Activated CD4-positive, alpha-beta memory T cell treated with anti-CD3 and anti-CD28 coated beads, Interleukin-2, amount 10 ng/mL, durations not matched to agents 7 days and 5 days (primary cell): Measurements from ENCODE around the gene PRKAG2. TPM values are rescaled to one million over a fixed set of nuclear protein-coding genes. Genes with fewer than 3 reads are reported as not detected.
A peak's percentile ranks its signal among the peaks of the same experiment; 100 is the strongest.
"Not testable (repeated sequence)": the region's sequence is repeated elsewhere in the genome, so short reads cannot be mapped to it uniquely, and the experiment has no call there.

Experiments used
- CTCF ChIA-PET: fragments of 350-600 bp; sonication (Branson Sonifier 250); formaldehyde crosslinking; loops from one replicate; lab custom pipeline; 2021; ENCODE audit warnings: antibody characterized with exemption, inconsistent platforms; lab: Charles Lee
- POLR2A ChIA-PET: fragments of 350-600 bp; sonication (Branson Sonifier 250); formaldehyde crosslinking; loops from one replicate; lab custom pipeline; 2021; ENCODE audit warnings: antibody characterized with exemption; lab: Charles Lee
- DNase-seq: peaks from one replicate; pipeline ENCODE4 v3.0.0-alpha.2; 2020
- H3K27ac Mint-ChIP-seq: one replicate; pipeline ENCODE4 v1.8.0; 2021; ENCODE audit warnings: mild to moderate bottlenecking, mixed read lengths
- H3K27me3 Mint-ChIP-seq: one replicate; pipeline ENCODE4 v1.8.0; 2021; ENCODE audit warnings: mixed read lengths
- H3K36me3 Mint-ChIP-seq: one replicate; pipeline ENCODE4 v1.8.0; 2021; ENCODE audit warnings: low read depth, mixed read lengths
- H3K4me1 Mint-ChIP-seq: one replicate; pipeline ENCODE4 v1.8.0; 2021; ENCODE audit warnings: mixed read lengths
- H3K4me3 Mint-ChIP-seq: one replicate; pipeline ENCODE4 v1.8.0; 2021; ENCODE audit warnings: mild to moderate bottlenecking, mixed read lengths
- H3K9me3 Mint-ChIP-seq: one replicate; pipeline ENCODE4 v1.8.0; 2021; ENCODE audit warnings: mixed read lengths
- total RNA-seq, 2 experiments: library from RNA; stranded (reverse); gene quantifications; one replicate each; pipeline ENCODE4 v1.2.3, GENCODE V29; 2021

Gene PRKAG2
- total RNA-seq, 2 experiments from 2014 or later, result 25.4 to 33.7 TPM

DNA sequence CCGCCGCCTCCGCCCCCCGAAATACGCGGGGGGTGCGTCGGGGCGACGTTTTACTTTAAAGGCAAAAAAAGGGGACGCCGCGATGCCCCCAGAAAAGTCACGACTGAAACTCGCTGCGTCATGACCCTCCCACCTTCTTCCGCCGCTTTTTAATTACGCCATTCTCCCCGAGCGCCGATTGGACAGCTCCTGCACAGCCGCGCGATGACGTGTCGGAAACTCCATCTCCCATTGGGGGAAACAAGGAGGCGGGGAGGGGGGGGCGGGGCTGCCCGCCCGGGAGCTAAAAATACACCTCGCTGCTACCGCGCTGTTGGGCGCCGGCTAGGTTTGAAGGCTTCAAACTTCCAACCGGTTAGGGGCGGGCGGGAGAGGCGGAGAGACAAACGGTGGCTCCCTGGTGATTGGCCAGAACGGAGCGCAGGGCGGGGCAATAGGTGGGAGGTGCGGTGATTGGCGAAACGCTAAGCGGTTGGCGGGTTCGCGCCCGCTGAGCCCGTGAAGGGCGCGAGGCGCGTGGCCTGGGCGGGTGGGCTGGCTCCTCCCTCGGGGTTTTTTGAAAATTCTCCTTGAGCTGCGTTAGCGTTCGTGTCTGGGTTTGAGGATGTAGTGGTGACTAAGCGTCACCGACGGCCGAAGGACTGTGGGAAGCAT lies 357.0 kb downstream of the PRKAG2 start, which contains the start of gene RHEB:
Gene RHEB, minus strand, starts transcription at position 131 of the 654 bp plus-strand sequence. CDS start 384 bp downstream, outside the sequence.
- peaks cover 26% of the 10 kb centered on the region for H3K36me3 Mint-ChIP-seq
- ChIA-PET POLR2A (interaction anchor here (0.6 to 3.8 kb wide), 18 partner anchors 9 to 250 kb away, joined by 3 to 43 read pairs (median 4); partner anchors contain the start of genes NUB1 and WDR86), CTCF (interaction anchor here (0.6 to 1.4 kb wide), 3 partner anchors 72 to 168 kb away, joined by 3 to 11 read pairs (median 3); no protein-coding TSS in a partner anchor)
- H3K4me3 Mint-ChIP-seq, result peak within 1 kb of the TSS; percentile 92
- peak; percentile 99 for DNase-seq
- peak within 1 kb of the TSS; percentile 100 for H3K27ac Mint-ChIP-seq
- peaks cover 4% of the 10 kb centered on the region for H3K27me3 Mint-ChIP-seq
- peaks cover 42% of the 10 kb centered on the region for H3K4me1 Mint-ChIP-seq
- no peaks in the 10 kb centered on the region for H3K9me3 Mint-ChIP-seq

DNA sequence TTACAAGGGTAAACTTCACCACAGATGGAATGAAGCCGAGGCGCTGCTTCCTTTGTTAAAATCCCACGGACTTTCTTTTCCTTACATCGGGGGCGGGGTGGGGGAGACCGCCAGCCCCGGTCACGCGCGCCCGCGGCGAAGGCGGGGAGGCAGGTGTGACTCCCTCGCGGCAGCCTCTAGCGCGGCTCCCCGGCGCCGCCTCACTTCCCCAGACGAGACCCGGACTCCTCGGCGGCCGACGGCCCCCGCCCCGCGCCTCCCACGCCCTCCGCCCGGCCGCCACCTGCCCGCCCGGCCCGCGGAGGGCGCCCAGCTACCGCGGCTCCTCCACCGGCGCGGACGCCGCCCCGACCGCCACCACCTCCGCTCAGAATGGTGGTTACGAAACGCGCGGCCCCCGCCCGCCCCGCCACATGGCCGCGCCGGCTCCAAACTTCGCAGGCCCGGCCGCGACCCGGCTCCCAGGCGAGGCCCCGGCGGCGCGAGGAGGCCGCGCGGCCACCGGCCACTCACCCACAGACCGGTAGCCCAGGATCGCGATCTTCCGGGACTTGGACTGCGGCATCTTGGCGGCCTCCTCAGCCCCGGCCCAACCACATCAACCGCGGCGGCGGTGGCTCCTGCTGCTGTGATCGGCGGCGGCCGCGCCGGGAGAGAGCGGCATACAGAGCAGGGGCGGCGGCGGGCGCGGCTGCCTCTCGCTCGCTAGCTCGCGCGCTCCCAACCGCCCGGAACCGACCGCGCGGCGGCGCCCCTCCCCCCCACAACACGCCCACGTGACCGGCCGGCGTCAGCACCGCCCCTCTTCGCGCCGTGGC lies 357.8 kb downstream of the PRKAG2 start:
- Mint-ChIP-seq H3K4me3 (peak overlapping the region; percentile 92), H3K36me3 (peaks cover 30% of the 10 kb centered on the region), H3K27ac (peak overlapping the region; percentile 100), H3K4me1 (peaks cover 48% of the 10 kb centered on the region)
- DNase-seq, result peak; percentile 70
- not testable (repeated sequence) for H3K27me3 Mint-ChIP-seq, H3K9me3 Mint-ChIP-seq
- CTCF ChIA-PET, result interaction anchor here (0.6 to 2.6 kb wide), 4 partner anchors 71 to 168 kb away, joined by 3 to 11 read pairs (median 5); no protein-coding TSS in a partner anchor
- POLR2A ChIA-PET, result interaction anchor here (0.9 to 3.8 kb wide), 12 partner anchors 9 to 179 kb away, joined by 3 to 43 read pairs (median 7); partner anchors contain the start of gene WDR86

DNA sequence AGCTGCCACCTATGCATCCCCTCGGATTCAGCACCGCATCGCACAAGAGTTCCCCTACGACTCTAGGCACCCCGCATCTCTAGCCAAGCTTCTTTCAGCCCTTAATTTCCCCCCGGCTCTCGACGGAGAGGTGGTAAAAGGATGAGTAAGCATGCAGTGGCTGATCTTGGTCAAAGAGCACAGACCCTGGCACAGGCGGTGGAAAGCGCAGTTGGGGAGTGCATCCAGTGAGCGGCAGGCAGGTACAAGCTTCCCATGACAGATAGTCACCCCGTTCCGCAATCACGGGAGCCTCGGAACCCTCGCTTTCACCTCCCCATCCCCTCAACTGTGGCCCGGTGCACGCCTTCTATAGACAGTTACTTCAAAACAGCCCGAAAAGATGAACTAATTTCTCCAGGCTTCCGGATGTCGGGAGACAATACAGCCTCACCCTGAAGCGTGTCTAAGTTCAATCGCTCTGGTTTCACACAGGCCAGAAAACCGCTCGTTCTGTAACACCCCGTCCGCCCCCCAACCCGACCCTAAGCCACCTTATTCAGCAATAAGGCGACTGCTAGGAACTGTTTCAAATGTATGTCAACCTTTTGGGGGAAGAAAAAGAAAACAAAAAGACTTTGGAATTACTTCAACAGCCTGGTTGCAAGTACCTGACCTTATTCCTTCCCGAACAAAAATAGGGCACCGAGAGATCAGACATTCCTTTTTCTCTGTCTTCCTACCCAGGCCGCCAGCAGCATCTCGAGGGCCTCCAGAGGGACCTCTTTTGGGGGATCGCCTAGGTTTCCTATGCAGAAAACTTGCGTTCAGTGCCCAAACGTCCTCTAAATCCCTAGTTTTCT lies 358.6 kb downstream of the PRKAG2 start:
- peak; percentile 61 for DNase-seq
- Mint-ChIP-seq H3K4me3 (peak overlapping the region; percentile 92), H3K4me1 (peaks cover 55% of the 10 kb centered on the region), H3K27ac (peak overlapping the region; percentile 86), H3K9me3 (peaks cover 1% of the 10 kb centered on the region), H3K36me3 (peaks cover 38% of the 10 kb centered on the region), H3K27me3 (peaks cover 4% of the 10 kb centered on the region)
- ChIA-PET CTCF (interaction anchor here (0.9 to 2.6 kb wide), 2 partner anchors 115 to 168 kb away, joined by 4 to 7 read pairs; no protein-coding TSS in a partner anchor), POLR2A (interaction anchor here (0.8 to 3.8 kb wide), 14 partner anchors 8 to 359 kb away, joined by 3 to 43 read pairs (median 6); partner anchors contain the start of gene PRKAG2)

DNA sequence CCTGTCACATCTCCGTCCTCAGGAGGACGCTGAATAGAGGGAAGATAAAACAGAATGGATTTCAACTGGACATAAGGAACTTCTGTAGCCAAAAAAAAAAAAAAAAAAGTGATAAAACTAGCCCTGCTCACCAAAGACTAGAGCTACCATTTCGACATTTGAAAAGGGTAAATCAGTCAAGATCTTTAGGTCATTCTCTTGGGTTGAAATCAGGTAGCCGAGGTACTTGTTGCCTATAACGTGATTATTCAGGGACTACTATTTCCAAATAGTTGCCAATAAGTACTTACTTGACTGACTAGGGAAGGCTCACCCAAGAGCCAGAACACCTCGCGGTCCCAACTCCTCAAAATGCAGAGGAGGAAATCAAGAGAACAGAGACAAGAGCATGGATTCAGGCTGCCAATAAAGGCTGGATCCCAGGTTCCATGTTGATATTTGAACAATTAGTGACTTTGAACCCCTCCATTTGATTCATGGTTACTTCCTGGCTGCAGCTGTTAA lies 359.3 kb downstream of the PRKAG2 start:
- Mint-ChIP-seq H3K27me3 (peaks cover under 1% of the 10 kb centered on the region), H3K27ac (peak overlapping the region; percentile 86), H3K9me3 (peaks cover 5% of the 10 kb centered on the region), H3K4me1 (peaks cover 61% of the 10 kb centered on the region), H3K4me3 (peak overlapping the region; percentile 92), H3K36me3 (peaks cover 42% of the 10 kb centered on the region)
- DNase-seq, result no peak
- POLR2A ChIA-PET, result interaction anchor here (0.8 to 3.8 kb wide), 9 partner anchors 8 to 360 kb away, joined by 3 to 43 read pairs (median 5); partner anchors contain the start of gene PRKAG2
- CTCF ChIA-PET, result interaction anchor here (0.9 to 2.6 kb wide), 2 partner anchors 116 to 167 kb away, joined by 4 to 7 read pairs; no protein-coding TSS in a partner anchor

DNA sequence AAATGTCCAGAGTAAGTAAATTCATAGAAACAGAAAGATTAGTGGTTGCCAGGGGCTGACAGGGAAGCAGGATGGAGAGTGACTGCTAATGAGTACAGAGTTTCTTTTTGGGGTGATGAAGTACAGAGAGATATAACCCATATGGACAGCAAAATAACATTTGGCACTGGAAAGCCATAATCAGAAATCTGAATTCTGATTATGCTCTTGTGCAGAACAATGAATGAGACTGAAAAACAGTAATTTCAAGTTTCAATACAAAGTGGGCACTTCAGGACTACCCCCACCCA lies 361.7 kb downstream of the PRKAG2 start:
- Mint-ChIP-seq H3K36me3 (peaks cover 48% of the 10 kb centered on the region), H3K4me1 (peaks cover 71% of the 10 kb centered on the region), H3K4me3 (no peak overlapping the region), H3K9me3 (peaks cover 5% of the 10 kb centered on the region), H3K27me3 (no peaks in the 10 kb centered on the region), H3K27ac (peak overlapping the region; percentile 9)
- DNase-seq, result no peak
- POLR2A ChIA-PET, result no interaction called here
- CTCF ChIA-PET, result interaction anchor here (1.0 to 1.2 kb wide), 2 partner anchors 18 to 106 kb away, joined by 3 read pairs; no protein-coding TSS in a partner anchor

DNA sequence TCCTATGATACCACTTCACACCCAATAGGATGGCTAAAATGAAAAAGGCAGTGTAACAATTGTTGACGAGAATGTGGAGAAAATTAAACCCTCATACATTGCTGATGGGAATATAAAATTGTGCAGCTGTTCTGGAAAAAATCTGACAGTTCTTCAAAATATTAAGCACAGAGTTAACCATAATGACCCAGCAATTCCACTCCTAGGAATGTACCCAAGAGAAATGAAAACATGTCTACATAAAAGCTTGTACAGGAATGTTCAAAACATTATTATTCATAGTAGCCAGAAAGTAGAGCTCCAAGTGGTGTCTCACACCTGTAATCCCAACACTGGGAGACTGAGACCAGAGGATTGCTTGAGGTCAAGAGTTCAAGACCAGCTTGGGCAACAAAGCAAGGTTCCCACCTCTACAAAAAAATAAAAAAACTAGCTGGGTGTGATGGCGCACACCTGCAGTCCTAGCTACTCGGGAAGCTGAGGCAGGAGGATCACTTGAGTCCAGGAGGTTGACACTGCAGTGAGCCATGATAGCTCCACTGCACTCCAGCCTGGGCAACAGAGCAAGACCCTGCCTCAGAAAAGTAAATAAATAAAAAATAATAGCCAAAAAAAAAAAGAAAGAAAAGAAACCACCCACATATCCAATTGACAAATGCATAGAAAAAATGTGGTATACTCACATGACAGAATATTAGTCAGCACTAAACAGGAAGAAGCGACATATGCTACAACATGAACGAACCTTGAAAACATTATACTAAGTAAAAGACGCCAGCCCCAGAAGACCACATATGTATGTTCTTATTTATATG lies 362.2 kb downstream of the PRKAG2 start:
- H3K4me3 Mint-ChIP-seq, result no peak overlapping the region
- DNase-seq, result no peak
- CTCF ChIA-PET, result no interaction called here
- peak overlapping the region; percentile 9 for H3K27ac Mint-ChIP-seq
- peaks cover 5% of the 10 kb centered on the region for H3K9me3 Mint-ChIP-seq
- H3K27me3 Mint-ChIP-seq, result no peaks in the 10 kb centered on the region
- peaks cover 73% of the 10 kb centered on the region for H3K4me1 Mint-ChIP-seq
- peaks cover 52% of the 10 kb centered on the region for H3K36me3 Mint-ChIP-seq
- POLR2A ChIA-PET, result no interaction called here

DNA sequence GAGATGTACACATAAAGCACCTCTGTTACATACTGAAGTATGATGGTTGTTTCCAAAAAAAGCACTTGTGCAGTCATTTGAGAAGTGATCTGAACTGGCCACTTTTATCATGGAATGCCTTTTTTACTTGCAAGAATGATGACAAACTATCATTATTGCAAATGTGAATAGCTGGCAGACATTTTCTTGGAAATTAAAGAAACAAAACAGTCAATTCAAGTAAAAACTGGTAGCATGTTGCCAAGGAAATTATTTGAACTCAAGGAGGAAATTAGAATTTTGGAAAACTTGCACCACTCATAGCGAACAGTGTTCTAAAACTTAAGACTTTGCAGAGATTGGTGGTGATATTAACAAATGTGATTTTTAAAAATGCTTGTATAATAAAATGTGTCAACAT lies 363.8 kb downstream of the PRKAG2 start:
- ChIA-PET POLR2A (no interaction called here), CTCF (no interaction called here)
- no peak overlapping the region for H3K4me3 Mint-ChIP-seq
- H3K27ac Mint-ChIP-seq, result no peak overlapping the region
- H3K36me3 Mint-ChIP-seq, result peaks cover 47% of the 10 kb centered on the region
- peaks cover 5% of the 10 kb centered on the region for H3K9me3 Mint-ChIP-seq
- peaks cover 75% of the 10 kb centered on the region for H3K4me1 Mint-ChIP-seq
- no peak for DNase-seq
- H3K27me3 Mint-ChIP-seq, result no peaks in the 10 kb centered on the region

DNA sequence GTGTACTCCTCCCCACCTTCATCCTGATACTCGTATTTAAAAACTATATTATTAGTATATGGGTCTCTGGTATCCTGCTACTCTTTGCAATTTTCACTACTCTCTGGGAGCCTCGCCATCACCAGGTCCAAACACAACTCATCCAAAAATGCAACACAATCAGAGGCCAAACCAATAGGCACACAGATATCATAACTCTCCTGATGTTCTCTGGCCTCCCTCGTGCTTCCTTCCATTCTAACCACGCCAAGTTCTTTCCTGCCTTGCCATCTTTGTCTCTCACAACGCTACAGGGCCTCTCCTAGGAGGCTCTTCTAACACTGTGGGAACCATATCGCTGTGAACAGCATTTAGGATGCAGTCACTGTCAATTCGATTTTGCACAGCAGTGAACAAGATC lies 364.6 kb downstream of the PRKAG2 start:
- DNase-seq, result no peak
- Mint-ChIP-seq H3K36me3 (peaks cover 40% of the 10 kb centered on the region), H3K9me3 (peaks cover 5% of the 10 kb centered on the region), H3K4me3 (no peak overlapping the region), H3K27me3 (no peaks in the 10 kb centered on the region), H3K4me1 (peaks cover 71% of the 10 kb centered on the region), H3K27ac (no peak overlapping the region)
- ChIA-PET POLR2A (no interaction called here), CTCF (no interaction called here)

DNA sequence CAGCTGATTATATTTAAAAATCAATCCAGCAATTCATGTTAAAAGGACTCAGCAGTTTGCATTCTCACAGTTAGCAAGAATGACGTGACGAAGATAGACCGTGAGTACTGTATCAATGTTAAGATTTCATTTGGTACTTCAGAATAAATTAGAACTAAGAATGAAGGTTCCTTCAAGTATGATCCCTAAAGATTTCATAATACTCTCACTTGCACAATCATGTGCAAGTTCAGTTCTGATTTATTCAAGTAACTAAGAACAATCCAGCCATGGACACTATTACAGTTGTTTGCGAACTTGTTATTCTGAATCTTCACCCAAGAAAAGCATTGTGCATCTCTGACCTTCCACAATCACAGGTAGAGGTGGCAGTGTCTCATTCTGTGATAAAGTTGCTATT lies 365.0 kb downstream of the PRKAG2 start:
- Mint-ChIP-seq H3K9me3 (peaks cover 5% of the 10 kb centered on the region), H3K4me1 (peaks cover 70% of the 10 kb centered on the region), H3K4me3 (no peak overlapping the region), H3K36me3 (peaks cover 37% of the 10 kb centered on the region), H3K27me3 (no peaks in the 10 kb centered on the region), H3K27ac (no peak overlapping the region)
- ChIA-PET CTCF (no interaction called here), POLR2A (interaction anchor here (2.6 kb wide), 1 partner anchor 8 kb away, joined by 13 read pairs; the partner anchor contains the start of gene RHEB)
- DNase-seq, result no peak

DNA sequence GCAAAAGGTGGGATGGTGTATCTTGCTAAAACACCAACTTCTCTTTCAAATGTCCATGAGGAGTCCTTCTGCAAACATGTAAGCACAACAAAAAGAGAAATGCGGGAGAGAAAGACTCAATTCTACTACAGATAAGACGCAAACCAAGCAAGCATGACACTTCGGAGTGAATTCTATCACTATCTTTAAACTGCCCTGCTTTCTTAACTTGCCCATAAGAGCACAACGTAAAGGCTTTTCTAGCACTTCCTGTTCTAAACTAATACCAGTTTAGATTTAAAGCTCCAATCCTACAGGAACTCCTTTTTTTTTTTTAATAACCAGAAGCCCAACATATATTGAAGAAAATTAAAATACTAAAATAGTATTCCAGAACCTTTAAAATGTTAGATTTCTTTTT lies 365.6 kb downstream of the PRKAG2 start:
- H3K36me3 Mint-ChIP-seq, result peaks cover 35% of the 10 kb centered on the region
- H3K4me3 Mint-ChIP-seq, result no peak overlapping the region
- ChIA-PET CTCF (no interaction called here), POLR2A (interaction anchor here (0.7 to 2.6 kb wide), 2 partner anchors 9 to 17 kb away, joined by 3 to 13 read pairs; partner anchors contain the start of gene RHEB)
- H3K9me3 Mint-ChIP-seq, result peaks cover 5% of the 10 kb centered on the region
- DNase-seq, result no peak
- H3K27me3 Mint-ChIP-seq, result no peaks in the 10 kb centered on the region
- H3K27ac Mint-ChIP-seq, result no peak overlapping the region
- peaks cover 67% of the 10 kb centered on the region for H3K4me1 Mint-ChIP-seq

DNA sequence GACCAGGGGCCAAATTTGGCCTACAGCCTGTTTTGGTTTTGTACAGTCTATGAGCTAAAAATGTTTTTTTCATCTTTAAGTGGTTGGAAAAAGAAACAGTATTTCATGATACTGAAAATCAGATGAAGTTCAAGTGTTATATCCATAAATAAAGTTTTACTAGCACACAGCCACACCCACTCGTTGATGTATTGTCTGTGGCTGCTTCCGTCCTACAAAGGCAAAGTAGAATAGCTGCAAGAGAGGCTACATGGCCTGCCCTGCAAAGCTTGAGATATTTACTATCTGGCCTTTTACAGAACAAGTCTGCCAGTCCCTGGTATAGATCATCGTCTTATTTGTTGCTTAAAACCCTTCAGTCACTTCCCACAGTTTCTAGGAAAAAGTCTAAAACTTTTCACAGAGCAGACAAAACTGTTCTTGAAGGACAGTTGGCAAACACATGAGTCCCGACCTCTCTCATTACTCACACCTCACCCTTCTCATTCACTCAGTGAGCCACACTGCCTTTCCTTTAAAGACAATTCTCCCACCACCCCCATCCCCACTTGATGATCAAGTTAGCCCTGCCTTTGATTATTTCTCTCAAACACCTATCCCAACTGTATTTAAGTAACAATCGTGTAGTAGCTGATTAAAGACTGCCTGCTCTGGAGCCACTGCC lies 367.1 kb downstream of the PRKAG2 start:
- Mint-ChIP-seq H3K36me3 (peaks cover 29% of the 10 kb centered on the region), H3K27ac (no peak overlapping the region), H3K4me3 (no peak overlapping the region), H3K4me1 (peaks cover 63% of the 10 kb centered on the region), H3K27me3 (no peaks in the 10 kb centered on the region), H3K9me3 (peaks cover 5% of the 10 kb centered on the region)
- DNase-seq, result no peak
- POLR2A ChIA-PET, result interaction anchor here (1.0 to 2.6 kb wide), 2 partner anchors 8 to 10 kb away, joined by 4 to 13 read pairs; partner anchors contain the start of gene RHEB
- CTCF ChIA-PET, result no interaction called here
